Stromal cell of bone marrow (primary cell): ENCODE data around the gene PYCR2.

Source experiments
- DNase-seq: peaks from one replicate; pipeline ENCODE4 v3.0.0-alpha.2; 2012; ENCODE audit warnings: low read depth

The PYCR2 gene

DNA sequence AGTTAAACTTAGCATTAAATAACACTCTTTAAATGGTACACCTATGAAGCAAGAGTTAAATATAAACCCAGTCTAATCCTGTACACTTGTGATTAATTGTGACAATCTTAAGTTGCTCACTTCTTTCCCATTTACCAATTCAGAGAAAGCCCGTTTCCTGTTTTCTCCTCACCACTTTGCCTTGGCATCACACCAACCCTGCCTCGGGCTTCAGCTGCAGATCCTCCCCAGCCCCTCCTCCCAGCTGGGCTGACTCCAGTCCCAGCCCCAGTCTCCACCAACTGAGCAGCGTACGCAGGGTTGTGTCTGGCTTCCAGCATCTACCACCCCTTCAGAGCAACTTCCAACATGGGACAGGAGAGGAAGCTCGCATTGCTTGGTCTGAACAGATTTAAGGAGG lies 4.1 kb downstream of the PYCR2 start:
- DNase-seq, result peak; percentile 54

GRCh38 chr1:225918280-225918679 lies 5.8 kb downstream of the PYCR2 start:
- DNase-seq, result no peak

GRCh38 chr1:225917536-225917935 lies 6.5 kb downstream of the PYCR2 start:
- no peak for DNase-seq

GRCh38 chr1:225917101-225917500 lies 6.9 kb downstream of the PYCR2 start:
- DNase-seq, result no peak

GRCh38 chr1:225915538-225915991 lies 8.5 kb downstream of the PYCR2 start:
- no peak for DNase-seq

DNA sequence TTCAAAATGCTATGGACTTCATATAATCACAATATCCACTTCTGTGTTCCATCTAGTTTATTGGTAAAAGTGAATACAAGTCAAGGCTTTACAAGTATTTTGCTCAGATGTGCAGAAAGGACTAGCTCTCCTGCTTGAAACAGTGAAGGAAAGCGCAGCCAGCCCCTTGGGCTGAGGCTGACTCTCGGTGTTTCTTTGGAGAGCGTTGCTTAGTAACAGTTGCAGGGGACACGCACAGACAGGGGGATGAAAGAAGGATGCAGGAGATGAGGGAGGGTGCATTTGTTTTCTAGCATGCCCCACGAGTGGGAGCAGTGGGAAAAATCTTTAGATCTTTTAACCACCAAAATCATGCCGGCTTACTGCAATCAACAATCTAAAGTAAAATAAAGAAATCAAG lies 9.1 kb downstream of the PYCR2 start:
- no peak for DNase-seq

- DNase-seq, result no peak
Measured at GRCh38 chr1:225914391-225914790, 9.7 kb downstream of the PYCR2 start.

DNA sequence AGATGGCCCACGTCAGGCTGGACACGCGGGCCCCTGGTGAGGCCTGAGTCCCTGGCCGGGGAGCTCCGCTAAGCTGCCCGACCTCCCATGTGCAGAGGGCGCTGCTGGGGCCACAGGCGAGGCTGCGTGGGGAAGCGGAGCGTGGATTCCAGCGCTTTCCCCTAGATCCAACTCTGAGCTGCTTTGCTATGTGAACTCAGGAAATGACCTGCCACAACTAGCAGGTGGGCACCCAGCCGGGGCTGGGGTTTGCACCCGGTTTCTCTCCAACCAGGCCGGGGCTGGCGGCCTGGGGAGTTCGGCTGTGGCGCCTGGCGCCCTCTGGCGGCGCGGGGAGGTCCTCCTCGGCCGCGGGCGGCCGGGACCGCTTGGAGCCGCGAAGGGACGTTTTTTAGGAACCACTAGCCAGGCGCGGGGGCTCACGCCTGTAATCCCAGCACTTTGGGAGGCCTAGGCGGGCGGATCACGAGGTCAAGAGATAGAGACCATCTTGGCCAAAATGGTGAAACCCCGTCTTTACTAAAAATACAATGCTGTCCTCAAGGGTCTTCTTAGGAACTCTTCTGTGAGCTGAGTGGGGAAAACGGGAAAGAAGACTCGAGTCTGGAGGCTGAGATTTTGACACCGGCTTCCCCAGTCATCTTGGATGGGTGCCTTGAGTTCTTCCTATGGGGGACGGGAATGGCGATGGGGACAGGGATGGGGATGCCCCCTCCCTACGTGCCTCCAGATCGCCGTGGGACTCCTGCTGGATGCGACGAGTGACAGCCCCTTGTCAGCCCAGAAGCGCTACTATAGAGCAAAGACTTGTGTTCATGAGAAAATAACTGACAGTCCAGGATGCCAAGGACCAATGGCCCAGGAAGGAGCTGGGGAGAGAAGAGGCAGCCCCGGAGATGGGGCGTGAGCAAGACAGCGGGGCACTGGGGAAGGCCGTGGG lies 12.6 kb downstream of the PYCR2 start:
- peak; percentile 13 for DNase-seq

DNA sequence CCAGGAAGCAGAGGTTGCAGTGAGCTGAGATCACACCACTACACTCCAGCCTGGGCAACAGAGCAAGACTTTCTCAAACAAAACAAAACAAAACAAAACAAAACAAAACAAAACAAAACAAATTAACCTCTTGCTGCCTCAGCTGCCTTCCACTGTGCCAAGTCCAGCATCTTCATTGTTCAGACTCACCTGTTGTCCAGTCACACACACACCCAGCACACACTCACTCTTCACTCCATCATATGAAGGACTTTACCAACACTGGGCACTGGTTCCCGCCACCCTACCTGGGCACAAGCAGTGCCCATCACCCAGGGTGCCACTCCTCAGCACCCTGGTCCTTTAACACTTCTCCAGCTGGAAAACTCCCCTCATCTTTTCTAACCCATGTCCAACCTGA lies 14.6 kb downstream of the PYCR2 start:
- no peak for DNase-seq

DNA sequence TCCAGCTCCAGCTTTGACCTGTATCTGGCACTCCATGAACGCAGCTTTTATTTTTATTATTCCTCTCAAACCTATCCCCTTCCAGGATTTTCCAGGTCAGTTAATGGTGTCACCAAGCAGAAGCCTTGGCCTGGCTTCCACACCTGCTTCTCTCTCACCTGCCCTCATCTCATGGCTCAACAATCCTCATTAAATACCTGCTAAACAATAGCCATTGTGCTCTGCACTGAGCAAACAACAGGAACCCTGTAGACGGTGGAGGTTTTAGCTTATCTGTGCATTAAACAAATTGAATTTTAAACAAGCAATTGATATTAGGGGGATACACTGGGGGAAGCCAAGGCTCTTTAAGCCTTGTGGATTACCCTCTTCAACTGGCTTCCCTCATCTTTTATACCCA lies 15.3 kb downstream of the PYCR2 start:
- DNase-seq, result no peak

GRCh38 chr1:225908013-225908640 lies 15.9 kb downstream of the PYCR2 start:
- DNase-seq, result no peak

GRCh38 chr1:225907341-225907740 lies 16.7 kb downstream of the PYCR2 start:
- no peak for DNase-seq

GRCh38 chr1:225906467-225906866 lies 17.6 kb downstream of the PYCR2 start:
- no peak for DNase-seq

GRCh38 chr1:225903623-225904022 lies 20.4 kb downstream of the PYCR2 start:
- DNase-seq, result no peak

DNA sequence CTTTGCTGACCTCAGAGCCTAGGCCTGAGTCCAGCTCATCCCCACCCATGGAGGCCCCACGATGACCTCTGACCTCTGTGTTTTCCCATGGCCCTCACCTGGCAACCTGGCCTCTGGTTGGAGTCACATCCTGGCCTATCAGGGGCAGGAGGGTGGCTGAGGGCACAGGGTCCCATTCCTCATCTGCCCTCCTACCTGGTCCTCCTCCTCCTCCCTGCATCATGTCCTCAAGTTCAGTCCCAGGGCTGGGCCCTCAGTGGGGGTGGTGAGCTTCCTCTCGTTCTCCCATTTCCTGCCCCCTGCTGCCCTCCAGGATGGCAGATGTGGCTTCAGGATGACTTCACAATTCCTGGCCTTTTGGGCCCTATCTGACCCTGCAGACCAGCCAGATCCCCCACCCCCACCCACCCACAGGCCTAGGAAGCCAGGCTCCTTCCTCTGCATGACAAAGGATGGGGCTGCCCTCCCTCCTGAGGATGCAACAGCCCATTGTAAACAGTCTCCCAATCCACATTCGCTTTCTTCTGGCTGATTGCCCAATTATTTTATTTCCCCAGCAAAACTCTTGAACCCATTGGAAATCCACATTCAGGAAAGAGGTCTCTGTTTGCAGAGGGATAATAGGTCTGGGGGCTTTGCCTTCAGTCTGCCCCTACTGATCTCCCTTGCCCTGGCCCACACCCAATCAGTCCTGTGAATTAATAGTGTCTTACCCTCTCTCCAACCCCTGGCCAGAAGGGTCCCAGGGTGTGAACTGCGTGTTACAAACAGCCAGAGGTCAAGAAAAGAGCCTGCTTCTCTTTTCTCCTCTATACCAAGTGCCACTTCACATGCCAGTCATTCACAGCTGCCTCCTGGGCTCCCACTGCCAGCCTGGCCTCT lies 24.8 kb downstream of the PYCR2 start:
- DNase-seq, result no peak

GRCh38 chr1:225897595-225898514 lies 26.2 kb downstream of the PYCR2 start:
- no peak for DNase-seq

DNA sequence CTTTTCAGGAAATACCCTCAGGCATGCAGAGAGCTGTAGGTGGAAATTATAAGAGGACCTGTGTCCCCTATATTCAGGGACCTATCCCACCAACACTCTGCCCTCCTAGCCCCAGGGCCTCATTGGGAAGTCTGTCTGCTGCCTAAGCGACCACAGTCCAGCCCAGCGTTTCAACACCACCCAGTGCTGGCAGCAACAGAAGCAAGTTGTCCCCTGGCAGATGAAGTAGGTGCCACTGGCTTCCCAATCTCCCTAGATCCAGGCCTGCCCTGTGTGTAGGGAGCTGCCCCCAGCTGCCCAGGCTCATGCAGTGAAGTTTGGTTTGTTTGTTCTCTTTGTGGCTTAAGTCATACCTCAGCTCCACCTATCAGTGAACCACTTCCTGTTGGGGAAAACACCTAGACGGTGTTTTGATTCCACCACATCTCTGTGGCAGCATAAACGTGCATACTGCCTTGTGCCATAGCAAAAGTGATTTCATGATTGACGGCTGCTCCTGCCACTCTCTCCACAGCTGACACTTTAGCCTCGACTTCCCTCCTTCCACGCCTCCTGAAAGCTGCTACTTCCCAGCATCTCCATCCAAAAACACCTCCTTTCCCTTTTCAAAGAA lies 27.0 kb downstream of the PYCR2 start:
- DNase-seq, result no peak

GRCh38 chr1:225896494-225896893 lies 27.6 kb downstream of the PYCR2 start:
- DNase-seq, result no peak

DNA sequence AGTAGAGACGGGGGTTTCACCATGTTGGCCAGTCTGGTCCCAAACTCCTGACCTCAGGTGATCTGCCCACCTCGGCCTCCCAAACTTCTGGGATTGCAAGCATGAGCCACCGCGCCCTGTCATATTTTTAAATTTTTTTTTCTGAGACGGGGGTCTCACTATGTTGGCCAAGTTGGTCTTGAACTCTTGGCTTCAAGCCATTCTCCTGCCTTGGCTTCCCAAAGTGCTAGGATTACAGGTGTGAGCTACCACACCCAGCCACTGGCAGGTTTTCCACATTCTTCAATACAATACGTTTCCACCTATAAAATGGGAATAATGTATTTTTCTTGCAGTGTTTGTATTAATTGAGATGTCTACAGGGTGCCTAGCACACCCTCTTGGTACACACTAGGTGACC lies 31.7 kb downstream of the PYCR2 start:
- no peak for DNase-seq

DNA sequence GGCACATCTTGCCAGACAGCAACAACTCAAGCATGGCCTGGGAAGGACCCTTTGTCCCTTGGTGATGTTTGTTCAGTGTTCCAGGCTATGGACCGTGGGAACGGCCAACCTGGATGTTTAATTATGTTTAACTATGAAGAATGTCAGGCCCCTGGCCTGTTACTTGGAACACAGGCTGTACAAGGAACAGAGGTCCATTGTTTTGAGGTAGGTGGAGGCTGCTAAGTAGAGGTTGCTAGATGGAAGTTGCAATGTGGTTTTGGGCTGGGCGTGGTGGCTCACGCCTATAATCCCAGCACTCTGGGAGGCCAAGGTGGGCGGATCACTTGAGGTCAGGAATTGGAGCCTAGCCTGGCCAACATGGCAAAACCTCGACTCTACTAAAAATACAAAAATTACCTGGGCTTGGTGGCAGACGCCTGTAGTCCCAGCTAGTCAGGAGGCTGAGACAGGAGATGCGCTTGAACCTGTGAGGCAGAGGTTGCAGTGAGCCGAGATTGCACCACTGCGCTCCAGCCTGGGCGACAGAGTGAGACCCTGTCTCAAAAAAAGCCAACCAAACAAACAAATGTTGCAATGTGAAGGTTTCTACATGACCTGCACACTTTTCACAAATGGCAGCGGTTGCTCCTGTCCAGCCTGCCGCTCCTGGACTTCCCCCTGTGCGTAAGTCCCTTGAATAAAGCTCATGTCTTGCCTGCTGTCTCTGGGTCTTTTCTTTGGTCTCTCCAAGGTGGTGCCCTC lies 32.6 kb downstream of the PYCR2 start:
- no peak for DNase-seq
